GM21786 (cell line): ENCODE data around the gene RRAS.
A peak's percentile ranks its signal among the peaks of the same experiment; 100 is the strongest.

Experiments
- ATAC-seq: cut with Tn5 transposase; IDR thresholded peaks from one replicate; pipeline ENCODE4 v1.9.1; 2021; ENCODE audit not compliant: unreplicated experiment

RRAS gene

DNA sequence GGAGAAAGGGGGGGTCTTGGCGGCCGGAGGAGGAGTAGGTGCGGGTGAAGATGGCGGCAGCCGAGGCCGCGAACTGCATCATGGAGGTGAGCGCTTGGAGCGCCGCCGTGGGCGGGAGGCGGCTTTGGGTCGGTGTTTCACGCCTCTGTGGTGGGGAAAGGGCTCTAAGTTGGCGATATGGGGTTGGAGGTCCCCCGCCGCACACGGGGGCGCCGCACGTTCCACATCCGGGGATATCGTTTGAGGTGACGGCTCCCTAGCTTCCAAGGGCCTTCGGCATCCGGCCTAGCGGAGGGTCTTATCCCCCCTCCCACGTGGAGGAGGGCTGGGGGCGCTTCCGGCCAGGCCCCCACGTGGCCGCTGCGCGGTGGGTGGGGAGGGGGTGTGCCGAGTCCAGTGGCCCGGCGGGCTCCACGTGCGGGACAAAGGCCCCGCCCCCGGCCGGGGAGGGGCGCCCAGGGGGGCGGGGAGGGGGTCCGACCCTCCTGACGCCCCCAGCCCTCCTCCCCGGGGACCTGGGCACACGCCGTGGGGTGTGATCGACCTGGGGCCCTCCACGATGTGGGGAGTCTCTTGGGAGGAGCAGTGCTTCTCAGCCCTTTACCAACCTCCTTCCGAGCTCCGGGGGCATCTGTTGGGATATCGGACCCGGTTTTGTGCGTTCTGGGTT is 37.4 kb upstream of the RRAS start, which contains the start of gene PRMT1:
Gene PRMT1, plus strand, starts transcription at position 41 of the 670 bp plus-strand sequence. Its CDS starts 10 bp downstream, at position 51.
- ATAC-seq, result no peak

- peak; percentile 61 for ATAC-seq
Measured at GRCh38 chr19:49676784-49677230, 36.9 kb upstream of the RRAS start.

DNA sequence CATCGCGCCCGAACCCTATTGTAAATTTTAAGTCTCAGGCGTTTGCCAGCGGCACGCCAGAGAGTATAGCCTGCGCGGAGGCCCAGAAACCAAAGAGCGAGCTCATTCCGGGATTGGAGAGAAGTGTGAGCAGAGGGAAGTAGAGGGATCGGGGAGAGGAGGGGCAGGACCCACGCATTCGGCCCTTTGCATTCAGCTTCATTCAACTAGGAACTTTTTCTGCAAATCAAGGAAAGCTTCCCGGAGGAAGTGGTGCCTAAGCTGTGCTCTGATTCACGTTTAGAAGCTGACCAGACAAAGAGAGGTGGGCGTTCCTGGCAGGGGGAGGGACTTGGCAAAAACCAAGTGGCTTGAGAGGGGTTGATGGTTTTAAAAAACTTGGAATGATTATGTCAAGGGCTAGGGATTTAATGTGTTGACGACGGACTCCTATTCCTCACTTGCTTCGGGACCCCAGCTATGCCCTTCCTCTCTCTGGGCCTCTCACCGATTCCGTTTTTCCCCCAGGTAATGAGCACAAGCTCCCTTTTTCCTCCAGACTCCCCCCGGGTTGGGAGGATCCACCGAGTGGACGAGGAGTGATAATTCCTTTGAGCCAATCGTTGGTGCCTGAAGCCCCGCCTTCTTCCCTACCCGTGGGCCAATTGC is 36.3 kb upstream of the RRAS start:
- ATAC-seq, result no peak

GRCh38 chr19:49672131-49672919 is 32.4 kb upstream of the RRAS start:
- ATAC-seq, result no peak

DNA sequence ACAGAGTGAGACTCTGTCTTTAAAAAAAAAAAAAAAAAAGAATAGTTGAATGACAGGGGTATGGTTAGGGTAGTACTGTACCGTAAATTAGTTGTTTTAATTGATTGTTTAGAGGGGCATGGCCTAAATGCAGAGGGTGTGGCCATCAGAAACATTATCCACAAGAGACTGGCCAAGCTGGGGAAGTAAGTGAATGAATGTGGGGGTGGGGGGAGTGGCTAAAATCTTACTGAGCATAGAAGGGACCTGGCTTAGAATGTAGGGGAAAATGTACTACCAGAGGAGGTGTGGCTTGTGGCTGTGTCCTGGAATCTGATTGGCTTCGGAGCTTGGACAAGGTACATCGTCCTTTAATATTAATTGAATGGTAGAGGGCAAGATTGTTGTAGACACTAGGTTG is 29.6 kb upstream of the RRAS start:
- no peak for ATAC-seq

- ATAC-seq, result no peak
Measured at GRCh38 chr19:49667473-49667872, 27.5 kb upstream of the RRAS start.

- no peak for ATAC-seq
Measured at GRCh38 chr19:49666120-49666444, 26.1 kb upstream of the RRAS start.

DNA sequence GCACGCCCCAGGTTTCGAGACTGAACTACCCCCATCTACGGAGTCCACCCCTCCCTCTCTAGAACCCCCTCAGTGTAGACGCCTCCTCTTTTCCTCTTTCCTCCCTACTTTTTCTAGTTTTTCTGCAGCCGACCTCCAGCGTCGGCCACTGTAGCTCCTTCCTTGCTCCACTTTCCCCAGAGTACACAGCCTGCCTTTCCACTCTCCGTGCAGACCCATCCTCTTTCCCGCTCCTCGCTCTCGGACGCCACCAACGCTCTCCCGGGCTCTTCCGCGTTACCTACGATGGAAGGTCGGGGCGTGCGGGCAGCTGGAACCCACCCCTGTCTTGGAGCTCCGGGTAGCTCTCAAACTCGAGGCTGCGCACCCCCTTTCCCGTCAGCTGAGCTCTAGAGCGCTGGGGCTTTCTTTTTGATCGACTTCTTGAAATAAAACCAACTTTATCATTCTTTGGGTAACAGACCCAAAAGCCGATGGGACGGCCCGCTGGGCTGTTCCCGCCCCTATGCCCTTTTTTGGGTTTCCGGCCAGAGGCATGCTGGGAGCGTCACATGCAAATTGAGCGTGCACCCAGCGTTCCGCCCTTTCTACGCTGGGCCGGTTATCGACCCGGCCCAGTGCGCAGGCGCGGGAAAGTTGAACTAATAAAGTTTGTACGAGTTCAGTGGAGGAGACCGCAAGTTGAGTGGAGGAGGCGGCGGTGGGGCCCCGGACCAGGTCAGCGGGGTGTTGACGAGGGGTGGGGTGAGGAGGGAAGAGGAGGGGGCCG is 25.6 kb upstream of the RRAS start, which contains the start of the genes BCL2L12 and IRF3:
Gene BCL2L12, plus strand, starts transcription at position 583 of the 769 bp plus-strand sequence. CDS start 760 bp downstream, outside the sequence.
Gene IRF3, minus strand, starts transcription at position 507 of the 769 bp plus-strand sequence. CDS start 1,019 bp downstream, outside the sequence.
- ATAC-seq, result peak; percentile 87

DNA sequence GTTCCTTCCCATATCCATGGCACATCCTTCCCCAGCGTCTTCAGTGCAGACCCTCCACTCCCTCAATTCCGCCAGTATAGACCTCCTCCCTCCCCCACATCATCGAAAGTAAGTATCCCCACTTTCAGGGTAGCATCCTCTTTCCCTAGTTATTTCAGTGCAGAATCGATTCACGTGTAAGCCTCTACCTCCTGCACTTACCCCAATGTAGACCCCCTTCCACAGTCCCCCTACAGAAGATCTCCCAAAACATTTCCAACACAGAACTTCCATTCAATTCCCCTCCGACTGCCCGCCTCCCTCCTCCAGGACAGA is 25.1 kb upstream of the RRAS start:
- ATAC-seq, result no peak

DNA sequence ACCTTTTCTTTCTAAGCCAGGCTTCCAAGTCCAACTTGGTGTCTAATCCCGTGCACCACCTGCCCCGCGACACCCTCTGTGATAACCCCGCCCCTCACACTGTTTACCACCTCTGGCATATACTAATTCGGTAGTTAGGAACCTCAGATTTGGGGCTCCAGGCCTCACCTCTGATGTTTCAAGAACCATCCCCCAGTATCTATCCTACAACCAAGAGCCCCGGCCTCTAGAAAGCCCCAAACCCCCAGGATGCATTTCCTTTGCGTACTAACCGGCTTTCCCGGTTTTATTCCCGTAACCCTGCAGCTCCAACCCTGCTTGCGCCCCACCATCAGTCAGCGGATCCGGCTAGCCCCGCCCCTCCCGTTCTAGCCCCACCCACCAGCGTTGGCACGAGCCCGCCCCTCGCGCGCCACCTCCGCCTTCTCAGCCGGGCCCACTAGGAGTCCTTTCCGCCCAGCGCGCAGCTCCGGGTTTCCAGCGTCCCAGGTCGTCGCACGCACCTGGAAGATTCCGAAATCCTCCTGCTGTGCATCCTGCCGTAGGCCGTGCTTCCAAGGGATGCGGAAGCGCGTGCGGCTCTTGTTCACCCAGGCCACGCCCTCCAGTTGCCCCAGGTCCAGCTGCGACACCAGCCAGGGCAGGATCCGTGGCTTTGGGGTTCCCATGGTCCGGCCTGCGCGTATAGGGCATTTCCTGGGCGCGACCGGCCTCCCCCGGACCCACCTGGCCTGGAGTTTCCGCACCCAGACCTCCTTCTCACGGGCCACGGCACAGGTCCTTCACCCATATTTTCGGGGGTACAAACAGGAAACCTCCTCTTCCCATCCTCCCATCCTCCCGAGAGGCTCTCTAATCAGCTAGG is 24.5 kb upstream of the RRAS start:
- ATAC-seq, result no peak

DNA sequence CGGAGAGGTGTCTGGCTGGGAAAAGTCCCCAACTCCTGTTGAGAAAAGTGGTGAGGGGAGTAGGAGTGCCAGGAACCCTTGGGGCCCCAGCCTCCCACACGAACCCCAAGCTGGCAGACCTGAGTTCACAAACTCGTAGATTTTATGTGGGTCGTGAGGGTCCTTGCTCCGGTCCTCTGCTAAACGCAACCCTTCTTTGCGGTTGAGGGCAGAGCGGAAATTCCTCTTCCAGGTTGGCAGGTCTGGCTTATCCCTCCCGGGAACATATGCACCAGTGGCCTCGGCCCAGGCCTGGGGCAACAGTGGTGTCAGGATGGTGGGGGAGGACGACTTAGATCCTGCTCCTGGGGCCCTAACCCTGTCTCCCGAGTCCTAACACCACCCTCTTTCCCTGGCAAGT is 23.3 kb upstream of the RRAS start:
- no peak for ATAC-seq

DNA sequence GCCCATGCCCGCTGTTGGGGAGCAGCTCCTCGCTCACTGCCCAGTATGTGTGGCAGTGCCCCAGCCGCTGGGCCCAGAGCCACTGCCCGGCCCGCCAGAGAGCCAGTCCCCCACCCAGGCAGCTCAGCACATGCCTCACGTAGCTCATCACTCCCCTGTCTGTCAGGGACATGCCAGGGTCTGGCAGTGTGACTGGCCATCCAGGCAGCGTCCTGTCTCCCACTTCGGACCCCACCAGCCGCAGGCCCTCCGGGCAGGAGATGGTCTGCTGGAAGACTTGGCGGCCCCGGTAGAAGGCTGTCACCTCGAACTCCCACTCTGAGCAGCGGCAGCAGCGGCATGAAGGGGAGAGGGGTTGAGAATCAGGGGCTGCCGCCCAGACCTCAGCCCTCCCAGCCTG is 22.1 kb upstream of the RRAS start:
- no peak for ATAC-seq

DNA sequence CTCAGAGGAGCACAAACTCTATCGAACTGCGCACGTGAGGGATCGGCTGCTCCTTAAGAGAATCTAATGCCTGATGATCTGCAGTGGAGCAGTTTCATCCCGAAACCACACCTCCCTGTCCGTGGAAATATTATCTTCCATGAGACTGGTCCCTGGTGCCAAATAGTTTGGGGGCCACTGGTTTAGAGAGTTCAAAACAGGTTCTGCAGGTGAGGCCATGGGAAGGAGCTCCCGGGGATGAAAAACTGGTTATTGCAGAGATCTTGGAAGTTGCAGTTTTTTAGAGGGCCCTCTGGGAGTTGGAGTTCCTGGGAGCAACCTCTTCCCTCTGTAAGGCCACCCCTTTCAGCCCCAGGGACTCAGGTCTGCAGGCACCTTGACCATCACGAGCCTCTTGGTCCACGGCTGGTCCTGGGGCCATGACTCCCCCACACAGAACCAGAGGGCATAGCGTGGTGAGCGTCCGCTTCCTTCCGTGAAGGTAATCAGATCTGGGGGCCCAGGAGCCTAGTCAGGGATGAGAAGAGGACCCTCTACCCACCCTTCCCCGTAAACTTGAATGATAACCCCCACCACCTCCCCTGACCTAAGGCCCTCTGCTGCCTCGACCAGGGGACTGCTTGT is 20.5 kb upstream of the RRAS start:
- no peak for ATAC-seq

GRCh38 chr19:49658566-49659442 is 18.9 kb upstream of the RRAS start:
- no peak for ATAC-seq

DNA sequence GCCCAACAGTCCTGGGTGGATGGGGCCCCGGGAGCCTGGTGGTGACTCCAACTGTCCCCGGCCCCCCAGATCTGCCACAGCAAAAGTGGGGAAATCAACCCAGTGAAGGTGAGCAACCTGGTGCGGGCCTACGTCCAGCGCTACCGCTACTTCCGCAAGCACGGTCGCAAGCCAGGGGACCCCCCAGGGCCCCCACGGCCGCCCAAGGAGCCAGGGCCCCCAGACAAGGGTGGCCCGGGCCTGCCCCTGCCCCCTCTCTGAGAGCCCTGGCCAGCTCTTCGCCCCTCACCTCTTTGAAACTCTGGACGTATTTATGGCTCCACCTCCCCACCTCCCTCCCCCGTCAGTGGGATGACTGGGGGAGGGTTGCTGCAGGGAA is 18.2 kb upstream of the RRAS start:
- ATAC-seq, result no peak

DNA sequence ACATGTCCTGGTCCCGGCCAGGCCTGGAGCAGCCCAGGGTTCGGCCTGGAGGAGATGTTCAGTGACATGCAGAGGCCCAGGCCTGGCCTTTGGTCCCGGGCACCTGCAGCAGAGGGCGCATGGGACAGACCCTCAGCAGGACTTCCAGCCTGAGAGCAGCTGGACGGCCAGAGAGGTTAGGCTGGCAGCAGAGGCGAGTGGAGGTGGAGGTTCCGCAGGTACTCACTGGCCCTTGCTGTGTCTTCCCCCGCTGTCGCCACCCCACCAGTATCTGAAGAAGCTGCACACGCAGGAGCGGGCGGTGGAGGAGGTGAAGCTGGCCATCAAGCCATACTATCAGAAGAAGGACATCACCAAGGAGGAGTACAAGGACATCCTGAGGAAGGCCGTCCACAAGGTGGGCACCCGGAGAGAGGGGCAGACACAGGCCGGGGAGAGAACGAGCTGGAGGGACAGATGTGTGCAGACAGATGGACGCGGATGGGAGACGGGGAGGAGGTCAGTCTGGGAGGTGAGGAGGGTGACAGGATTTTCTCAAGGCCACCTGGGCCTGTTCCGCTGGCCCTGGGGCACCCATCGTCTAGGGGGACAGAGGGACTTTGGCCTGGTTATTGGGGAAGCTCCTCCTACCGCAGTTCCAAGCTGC is 17.7 kb upstream of the RRAS start:
- no peak for ATAC-seq

- ATAC-seq, result no peak
Measured at GRCh38 chr19:49656456-49657109, 16.6 kb upstream of the RRAS start.
